Uterus (tissue), 4 donors: ENCODE results near the gene ACTR6. TPM values are rescaled to one million over a fixed set of nuclear protein-coding genes. Genes with fewer than 3 reads are reported as not detected.
"Not testable (repeated sequence)": the region's sequence is repeated elsewhere in the genome, so short reads cannot be mapped to it uniquely, and the experiment has no call there.

Experiments used
- DNase-seq, 2 donors: peaks; one replicate each; pipeline ENCODE4 v3.0.0-alpha.2; 2019 to 2020
- H3K27ac ChIP-seq, 2 donors: fragments of 200-600 bp; sonication (generic); 1 replicate in 1 of 2; 2 replicates in 1 of 2; pipeline ENCODE4 v1.5.1; 2016 to 2018
- H3K27me3 ChIP-seq, 2 donors: fragments of 200-600 bp; sonication (generic); one replicate each; pipeline ENCODE4 v1.5.1; 2018 to 2019; ENCODE audit warnings: control low read depth in 1 of 2
- H3K36me3 ChIP-seq, 2 donors: fragments of 200-600 bp; sonication (generic); one replicate each; pipeline ENCODE4 v1.5.1; 2019; ENCODE audit warnings: control low read depth in 1 of 2
- H3K4me1 ChIP-seq, 2 donors: fragments of 200-600 bp; sonication (generic); one replicate each; pipeline ENCODE4 v1.5.1; 2018 to 2019; ENCODE audit warnings: control low read depth in 1 of 2
- H3K4me3 ChIP-seq, 2 donors: fragments of 200-600 bp; sonication (generic); 1 replicate in 1 of 2; 2 replicates in 1 of 2; pipeline ENCODE4 v1.5.1; 2018 to 2019; ENCODE audit warnings: mild to moderate bottlenecking in 1 of 2
- H3K9me3 ChIP-seq, 2 donors: fragments of 200-600 bp; sonication (generic); one replicate each; pipeline ENCODE4 v1.5.1; 2019; ENCODE audit warnings: control low read depth in 1 of 2
- POLR2A ChIP-seq, 2 donors: fragments of 450-650 bp; IDR thresholded peaks; one replicate each; pipeline ENCODE4 v1.6.1; 2016; ENCODE audit warnings: antibody characterized with exemption in 2 of 2, mild to moderate bottlenecking in 1 of 2, moderate library complexity in 1 of 2
- intact Hi-C: fragments of 100-400 bp; cut with DNase I; formaldehyde crosslinking; loops from one replicate; pipeline ENCODE4 v1.15.1; 2023; ENCODE audit warnings: low total_unique reads
- total RNA-seq, 4 donors: library from RNA; depleted of rRNA in 3 of 4; stranded (reverse); fragments of >200 nt in 3 of 4; gene quantifications; one replicate each; pipeline versions ENCODE4 v1.1.0 to v1.2.4, GENCODE V29; 2014 to 2023
- TF ChIP-seq, protein P1 (sequence below), 4 experiments: fragments of 200-600 bp in 2 of 4; fragments of 450-650 bp in 2 of 4; sonication (generic) in 2 of 4; IDR thresholded peaks; one replicate each; pipeline ENCODE4 v1.5.1; 2016 to 2019; ENCODE audit warnings: antibody characterized with exemption in 4 of 4, mild to moderate bottlenecking in 2 of 4, moderate library complexity in 1 of 4
- donor health status: DM: yes; HTN: yes; CAD: no.

ACTR6 gene
- total RNA-seq, 4 donors from 2014 or later: 13.8 to 131 (median 34.8) TPM

DNA sequence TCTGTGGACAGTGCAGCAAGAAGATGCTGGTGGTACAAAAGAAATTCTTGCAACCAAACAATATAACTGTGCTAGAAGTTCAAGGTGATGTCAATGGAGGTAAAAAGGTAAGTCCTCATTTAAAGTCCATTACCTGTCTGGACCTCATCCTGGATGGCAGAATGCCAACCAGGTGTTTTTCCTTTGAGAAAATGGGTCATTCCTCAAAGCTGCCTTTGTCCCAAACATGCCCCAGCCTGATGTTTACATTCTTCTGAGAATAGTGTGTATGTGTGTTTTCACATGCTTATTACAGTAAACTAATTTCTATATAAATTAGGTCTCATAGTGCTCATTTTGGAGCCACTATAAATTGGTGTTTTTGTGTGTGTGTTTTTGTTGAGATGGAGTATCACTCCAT, 24.9 kb downstream of the ACTR6 start:
- no peaks in the 10 kb centered on the region for H3K9me3 ChIP-seq
- no peak for TF ChIP-seq POLR2A (IDR thresholded peaks at IDR 0.05)
- TF ChIP-seq, protein P1, sequence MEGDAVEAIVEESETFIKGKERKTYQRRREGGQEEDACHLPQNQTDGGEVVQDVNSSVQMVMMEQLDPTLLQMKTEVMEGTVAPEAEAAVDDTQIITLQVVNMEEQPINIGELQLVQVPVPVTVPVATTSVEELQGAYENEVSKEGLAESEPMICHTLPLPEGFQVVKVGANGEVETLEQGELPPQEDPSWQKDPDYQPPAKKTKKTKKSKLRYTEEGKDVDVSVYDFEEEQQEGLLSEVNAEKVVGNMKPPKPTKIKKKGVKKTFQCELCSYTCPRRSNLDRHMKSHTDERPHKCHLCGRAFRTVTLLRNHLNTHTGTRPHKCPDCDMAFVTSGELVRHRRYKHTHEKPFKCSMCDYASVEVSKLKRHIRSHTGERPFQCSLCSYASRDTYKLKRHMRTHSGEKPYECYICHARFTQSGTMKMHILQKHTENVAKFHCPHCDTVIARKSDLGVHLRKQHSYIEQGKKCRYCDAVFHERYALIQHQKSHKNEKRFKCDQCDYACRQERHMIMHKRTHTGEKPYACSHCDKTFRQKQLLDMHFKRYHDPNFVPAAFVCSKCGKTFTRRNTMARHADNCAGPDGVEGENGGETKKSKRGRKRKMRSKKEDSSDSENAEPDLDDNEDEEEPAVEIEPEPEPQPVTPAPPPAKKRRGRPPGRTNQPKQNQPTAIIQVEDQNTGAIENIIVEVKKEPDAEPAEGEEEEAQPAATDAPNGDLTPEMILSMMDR (IDR thresholded peaks at IDR 0.05): no peak
- H3K4me3 ChIP-seq: no peak overlapping the region
- no peak overlapping the region for H3K27ac ChIP-seq
- no peaks in the 10 kb centered on the region for H3K36me3 ChIP-seq
- H3K27me3 ChIP-seq: no peaks in the 10 kb centered on the region
- DNase-seq: no peak
- no peaks in the 10 kb centered on the region for H3K4me1 ChIP-seq
- intact Hi-C loops: no loop called here

DNA sequence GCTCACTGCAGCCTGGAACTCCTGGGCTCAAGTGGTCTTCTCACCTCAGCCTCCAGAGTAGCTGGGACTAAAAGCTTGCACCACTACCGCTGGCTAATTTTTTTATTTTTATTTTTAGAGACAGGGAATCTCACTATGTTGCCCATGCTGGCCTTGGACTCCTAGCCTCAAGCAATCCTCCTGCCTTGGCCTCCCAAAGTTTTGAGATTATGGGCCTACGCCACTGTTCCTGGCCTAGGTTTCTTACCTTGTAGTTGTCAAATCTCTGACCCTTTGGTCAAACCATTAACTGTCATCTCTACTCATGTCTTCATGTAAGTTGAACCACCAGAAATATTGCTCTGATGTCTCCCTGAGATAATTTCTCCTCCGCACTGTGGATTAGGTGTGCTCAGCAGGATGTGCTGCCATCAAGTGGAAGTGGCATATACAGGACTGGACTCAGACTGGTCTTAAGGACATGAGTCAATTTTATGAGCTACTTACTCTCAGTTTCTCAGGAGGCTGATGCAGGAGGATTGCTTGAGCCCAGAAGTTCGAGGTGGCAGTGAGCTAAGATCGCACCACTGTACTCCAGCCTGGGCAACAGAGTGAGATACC, 28.5 kb downstream of the ACTR6 start:
- H3K4me1 ChIP-seq: no peaks in the 10 kb centered on the region
- TF ChIP-seq POLR2A (IDR thresholded peaks at IDR 0.05): no peak
- TF ChIP-seq, protein P1 (IDR thresholded peaks at IDR 0.05): no peak
- H3K27ac ChIP-seq: no peak overlapping the region
- intact Hi-C loops: no loop called here
- H3K9me3 ChIP-seq: no peaks in the 10 kb centered on the region
- DNase-seq: no peak
- no peak overlapping the region for H3K4me3 ChIP-seq
- no peaks in the 10 kb centered on the region for H3K27me3 ChIP-seq
- no peaks in the 10 kb centered on the region for H3K36me3 ChIP-seq

DNA sequence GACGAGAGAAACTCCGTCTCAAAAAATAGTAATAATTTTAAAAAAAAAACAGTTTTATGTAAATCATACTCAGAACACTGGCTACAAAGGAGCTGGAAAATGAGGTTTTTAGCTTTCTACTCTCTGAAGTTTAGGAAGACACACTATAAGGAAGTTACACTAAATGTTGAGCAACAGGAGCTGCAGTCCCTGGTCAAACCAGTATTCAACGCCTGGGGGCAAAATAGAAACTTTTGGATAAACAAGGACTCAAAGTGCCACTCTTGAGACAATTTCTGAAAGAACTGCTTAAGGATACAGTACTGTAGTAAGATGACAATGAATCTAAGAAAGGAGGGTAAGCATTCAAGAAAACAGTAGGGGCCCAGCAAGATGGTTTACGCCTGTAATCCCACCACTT, 29.3 kb downstream of the ACTR6 start:
- intact Hi-C loops: no loop called here
- H3K4me3 ChIP-seq: no peak overlapping the region
- no peaks in the 10 kb centered on the region for H3K27me3 ChIP-seq
- H3K27ac ChIP-seq: no peak overlapping the region
- TF ChIP-seq, protein P1 (IDR thresholded peaks at IDR 0.05): no peak
- no peak for TF ChIP-seq POLR2A (IDR thresholded peaks at IDR 0.05)
- H3K4me1 ChIP-seq: no peaks in the 10 kb centered on the region
- no peaks in the 10 kb centered on the region for H3K36me3 ChIP-seq
- no peak for DNase-seq
- H3K9me3 ChIP-seq: no peaks in the 10 kb centered on the region

DNA sequence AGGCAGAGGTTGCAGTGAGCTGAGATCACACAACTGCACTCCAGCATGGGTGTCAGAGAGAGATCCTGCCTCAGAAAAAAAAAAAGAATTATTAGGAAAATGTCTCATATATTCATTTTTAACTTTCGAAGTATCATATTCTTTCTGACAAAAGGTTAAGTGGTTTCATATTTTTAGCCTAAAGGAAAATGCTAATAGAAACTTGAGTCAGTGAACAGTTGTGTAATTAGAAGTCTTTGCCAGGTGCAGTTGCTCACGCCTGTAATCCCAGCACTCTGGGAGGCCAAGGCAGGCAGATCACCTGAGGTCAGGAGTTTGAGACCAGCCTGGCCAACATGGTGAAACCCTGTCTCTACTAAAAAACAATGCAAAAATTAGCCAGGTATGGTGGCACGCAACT, 31.3 kb downstream of the ACTR6 start:
- DNase-seq, H3K9me3 ChIP-seq, intact Hi-C loops, H3K36me3 ChIP-seq, H3K27ac ChIP-seq, H3K4me1 ChIP-seq, H3K4me3 ChIP-seq, H3K27me3 ChIP-seq: not testable (repeated sequence)

DNA sequence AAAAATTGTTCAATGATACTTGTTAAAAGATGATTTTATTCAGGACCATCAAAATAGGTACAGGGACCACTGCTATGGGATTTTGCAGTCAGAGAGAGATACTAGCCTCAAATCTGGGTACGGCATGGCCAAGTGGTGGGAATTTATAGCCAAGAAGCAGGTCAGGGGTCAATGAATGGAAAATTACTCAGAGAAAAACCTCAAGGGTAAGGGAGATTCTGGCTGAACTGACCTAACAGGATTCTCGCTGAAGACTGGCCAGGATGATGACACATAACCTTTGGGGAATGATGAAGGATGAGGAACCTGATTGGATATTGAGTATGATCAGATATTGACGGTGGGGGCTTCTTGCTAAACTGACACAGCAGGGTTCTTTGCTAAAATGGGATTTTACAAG, 33.6 kb downstream of the ACTR6 start:
- Histone ChIP-seq H3K36me3 (no peaks in the 10 kb centered on the region), H3K27me3 (no peaks in the 10 kb centered on the region), H3K4me1 (no peaks in the 10 kb centered on the region), H3K4me3 (no peak overlapping the region), H3K27ac (peak overlapping the region in 1 of 2 donors; percentile 31), H3K9me3 (no peaks in the 10 kb centered on the region)
- no peak for TF ChIP-seq POLR2A (IDR thresholded peaks at IDR 0.05)
- TF ChIP-seq, protein P1 (IDR thresholded peaks at IDR 0.05): no peak
- DNase-seq: no peak
- intact Hi-C loops: no loop called here
